Fibroblast of villous mesenchyme (primary cell): ENCODE results near the gene CMTM1. TPM values are rescaled to one million over a fixed set of nuclear protein-coding genes. Genes with fewer than 3 reads are reported as not detected.
"Not testable (repeated sequence)": the region's sequence is repeated elsewhere in the genome, so short reads cannot be mapped to it uniquely, and the experiment has no call there.

Source experiments
- DNase-seq: peaks from one replicate; pipeline ENCODE4 v3.0.0-alpha.2; 2010; ENCODE audit warnings: low read depth
- H3K4me3 ChIP-seq: 2 replicates; pipeline ENCODE4 v1.5.1; 2011; ENCODE audit warnings: low read depth, mild to moderate bottlenecking, low read length
- total RNA-seq: library from RNA; depleted of rRNA; stranded (reverse); fragments of >200 nt; gene quantifications from 2 replicates; pipeline ENCODE4 v1.2.3, GENCODE V29; 2012
- TF ChIP-seq, protein P1 (sequence below): IDR thresholded peaks from 2 replicates; pipeline ENCODE4 v1.5.1; 2012; ENCODE audit warnings: low read depth, mild to moderate bottlenecking, low read length; ENCODE audit not compliant: insufficient read depth

CMTM1 gene
- total RNA-seq, 1 donor: 3.9 TPM

DNA sequence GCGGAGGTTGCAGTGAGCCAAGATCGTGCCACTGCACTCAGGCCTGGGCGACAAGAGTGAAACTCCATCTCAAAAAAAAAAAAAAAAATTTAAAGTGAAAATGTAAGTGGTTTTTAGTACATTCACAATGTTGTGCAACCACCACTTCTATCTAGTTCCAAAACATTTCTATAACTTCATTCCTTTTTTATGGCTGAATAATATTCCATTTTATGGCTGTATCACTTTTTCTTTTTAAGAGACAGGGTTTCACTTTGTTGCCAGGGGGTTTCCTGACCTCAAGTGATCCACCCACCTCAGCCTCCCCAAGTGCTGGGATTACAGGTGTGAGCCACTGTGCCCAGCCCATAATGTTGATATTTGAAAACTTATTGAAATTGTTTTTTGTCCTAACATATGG is 26.6 kb downstream of the CMTM1 start:
- no peak for DNase-seq
- TF ChIP-seq, protein P1, sequence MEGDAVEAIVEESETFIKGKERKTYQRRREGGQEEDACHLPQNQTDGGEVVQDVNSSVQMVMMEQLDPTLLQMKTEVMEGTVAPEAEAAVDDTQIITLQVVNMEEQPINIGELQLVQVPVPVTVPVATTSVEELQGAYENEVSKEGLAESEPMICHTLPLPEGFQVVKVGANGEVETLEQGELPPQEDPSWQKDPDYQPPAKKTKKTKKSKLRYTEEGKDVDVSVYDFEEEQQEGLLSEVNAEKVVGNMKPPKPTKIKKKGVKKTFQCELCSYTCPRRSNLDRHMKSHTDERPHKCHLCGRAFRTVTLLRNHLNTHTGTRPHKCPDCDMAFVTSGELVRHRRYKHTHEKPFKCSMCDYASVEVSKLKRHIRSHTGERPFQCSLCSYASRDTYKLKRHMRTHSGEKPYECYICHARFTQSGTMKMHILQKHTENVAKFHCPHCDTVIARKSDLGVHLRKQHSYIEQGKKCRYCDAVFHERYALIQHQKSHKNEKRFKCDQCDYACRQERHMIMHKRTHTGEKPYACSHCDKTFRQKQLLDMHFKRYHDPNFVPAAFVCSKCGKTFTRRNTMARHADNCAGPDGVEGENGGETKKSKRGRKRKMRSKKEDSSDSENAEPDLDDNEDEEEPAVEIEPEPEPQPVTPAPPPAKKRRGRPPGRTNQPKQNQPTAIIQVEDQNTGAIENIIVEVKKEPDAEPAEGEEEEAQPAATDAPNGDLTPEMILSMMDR: no peak

DNA sequence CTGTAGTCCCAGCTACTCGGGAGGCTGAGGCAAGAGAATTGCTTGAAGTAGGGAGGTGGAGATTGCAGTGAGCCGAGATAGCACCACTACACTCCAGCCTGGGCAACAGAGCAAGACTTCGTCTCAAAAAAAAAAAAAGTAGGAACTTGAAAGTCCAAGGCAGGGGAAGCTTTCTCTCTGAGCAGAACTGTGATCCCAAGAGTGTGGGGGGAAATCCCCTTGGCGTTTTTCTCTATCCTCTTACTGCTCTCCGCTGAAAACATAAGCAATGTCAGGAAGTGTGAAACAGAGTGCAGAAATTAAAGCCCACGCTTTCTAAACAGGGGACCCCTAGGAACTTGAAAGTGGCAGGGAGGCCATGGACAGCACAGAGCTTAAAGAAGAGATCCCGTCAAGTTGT is 28.5 kb downstream of the CMTM1 start:
- H3K4me3 ChIP-seq: no peak overlapping the region
- DNase-seq: no peak
- TF ChIP-seq, protein P1: no peak

More for the DNA sequence above, 26.6 kb downstream of the CMTM1 start:
- no peak overlapping the region for H3K4me3 ChIP-seq

DNA sequence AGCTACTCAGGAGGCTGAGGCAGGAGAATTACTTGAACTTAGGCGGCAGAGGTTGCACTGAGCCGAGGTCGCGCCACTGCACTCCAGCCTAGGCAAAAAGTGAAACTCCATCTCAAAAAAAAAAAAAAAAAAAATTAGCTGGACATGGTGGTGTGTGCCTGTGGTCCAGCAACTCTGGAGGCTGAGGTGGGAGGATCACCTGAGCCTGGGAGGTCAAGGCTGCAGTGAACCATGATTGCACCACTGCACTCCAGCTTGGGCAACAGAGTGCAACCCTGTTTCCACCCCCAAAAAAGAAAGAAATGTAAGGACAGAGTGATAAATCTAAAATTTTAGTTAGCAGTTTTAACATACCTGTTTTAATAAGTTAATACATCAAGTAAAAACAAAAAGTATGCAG is 30.3 kb downstream of the CMTM1 start:
- DNase-seq: not testable (repeated sequence)

DNA sequence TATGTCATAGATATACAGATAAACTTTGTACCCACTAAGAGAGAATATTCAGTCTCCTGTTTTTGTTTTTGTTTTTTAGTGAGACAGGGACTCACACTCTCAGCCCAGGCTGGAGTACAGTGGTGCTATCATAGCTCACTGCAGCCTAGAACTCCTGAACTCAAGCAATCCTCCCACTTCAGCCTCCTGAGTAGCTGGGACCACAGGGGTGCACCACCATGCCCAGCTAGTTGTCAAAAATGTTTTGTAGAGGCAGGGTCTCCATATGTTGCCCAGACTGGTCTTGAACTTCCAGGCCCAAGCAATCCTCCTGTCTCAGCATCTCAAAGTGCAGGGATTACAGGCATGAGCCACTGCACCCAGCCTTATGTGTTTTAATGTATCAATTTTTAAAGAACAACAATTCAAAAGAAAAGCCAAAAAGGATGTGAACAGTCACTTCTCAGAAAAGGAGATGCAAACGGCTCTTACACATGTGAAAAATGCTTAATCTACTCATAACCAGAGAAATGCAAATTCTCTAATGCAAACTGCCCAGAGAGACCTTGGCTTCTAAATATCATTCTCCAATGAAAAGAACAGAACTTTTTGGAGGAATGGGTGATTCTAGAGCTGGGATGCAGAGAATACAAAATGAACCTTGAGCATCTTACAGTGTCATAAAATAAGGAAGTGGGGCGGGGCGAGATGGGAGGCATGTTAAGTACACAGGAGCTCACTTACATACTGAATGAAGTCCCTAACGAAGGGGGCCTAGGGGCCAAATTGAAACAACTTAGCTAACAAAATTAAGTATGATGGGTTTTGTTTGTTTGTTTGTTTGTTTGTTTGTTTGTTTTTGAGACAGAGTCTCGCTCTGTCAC is 31.0 kb downstream of the CMTM1 start:
- no peak for DNase-seq
- TF ChIP-seq, protein P1: no peak
- no peak overlapping the region for H3K4me3 ChIP-seq

More for the DNA sequence above, 30.3 kb downstream of the CMTM1 start:
- H3K4me3 ChIP-seq: not testable (repeated sequence)

GRCh38 chr16:66598111-66598510 is 31.9 kb downstream of the CMTM1 start:
- no peak overlapping the region for H3K4me3 ChIP-seq
- no peak for DNase-seq
- TF ChIP-seq, protein P1: no peak

GRCh38 chr16:66599726-66600125 is 33.5 kb downstream of the CMTM1 start:
- no peak for DNase-seq
- H3K4me3 ChIP-seq: no peak overlapping the region
- TF ChIP-seq, protein P1: no peak

GRCh38 chr16:66600477-66600876 is 34.2 kb downstream of the CMTM1 start:
- TF ChIP-seq, protein P1: no peak
- no peak overlapping the region for H3K4me3 ChIP-seq
- DNase-seq: no peak
